Stimulated activated CD4-positive, alpha-beta T cell treated with anti-CD3 and anti-CD28 coated beads, TNF-alpha, amount 100 ng/mL, for 1 hour (primary cell): ENCODE measurements around the gene PCNX1.
"Not testable (repeated sequence)": the region's sequence is repeated elsewhere in the genome, so short reads cannot be mapped to it uniquely, and the experiment has no call there.

Experiments used
- DNase-seq, 3 donors: peaks; one replicate each; pipeline ENCODE4 v3.0.0-alpha.2; 2020; ENCODE audit warnings: low read depth in 3 of 3, low spot score in 1 of 3

The PCNX1 gene

DNA sequence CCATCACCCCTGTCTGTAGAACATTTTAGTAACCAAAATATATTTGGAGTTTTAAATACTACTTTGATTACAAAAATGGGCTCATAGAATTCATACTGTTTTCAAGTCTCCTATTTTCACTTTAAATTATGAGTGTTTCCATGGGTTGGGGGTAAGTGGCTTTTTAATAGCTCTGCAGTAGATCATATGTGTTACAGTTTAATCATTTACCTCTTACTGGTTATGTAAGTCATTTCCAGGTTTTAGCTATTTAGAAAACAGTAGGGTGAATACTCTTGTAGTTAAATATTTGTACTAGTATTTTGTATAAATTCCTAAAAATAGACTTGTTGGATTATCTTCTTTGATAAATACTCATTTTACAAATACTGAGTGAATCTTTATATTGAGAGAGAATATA, 8.2 kb downstream of the PCNX1 start:
- DNase-seq: no peak

DNA sequence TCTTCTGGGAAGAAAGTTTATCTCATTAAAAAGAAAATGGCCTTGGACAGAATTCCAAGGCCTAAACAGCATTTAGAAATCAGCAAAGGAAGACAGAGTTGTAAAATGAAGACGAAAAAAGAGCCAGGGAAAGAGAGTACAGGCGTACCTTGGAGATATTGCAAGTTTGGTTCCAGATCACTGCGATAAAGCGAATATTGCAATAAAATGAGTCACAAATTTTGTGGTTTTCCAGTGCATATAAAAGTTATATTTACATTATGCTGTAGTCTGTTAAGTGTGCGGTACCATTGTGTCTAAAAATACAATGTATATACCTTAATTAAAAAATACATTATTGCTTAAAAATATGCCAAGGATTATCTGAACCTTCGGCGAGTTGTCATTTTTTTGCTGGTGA, 9.0 kb downstream of the PCNX1 start:
- no peak for DNase-seq

- DNase-seq: no peak
Measured at GRCh38 chr14:70916799-70917198, 9.5 kb downstream of the PCNX1 start.

DNA sequence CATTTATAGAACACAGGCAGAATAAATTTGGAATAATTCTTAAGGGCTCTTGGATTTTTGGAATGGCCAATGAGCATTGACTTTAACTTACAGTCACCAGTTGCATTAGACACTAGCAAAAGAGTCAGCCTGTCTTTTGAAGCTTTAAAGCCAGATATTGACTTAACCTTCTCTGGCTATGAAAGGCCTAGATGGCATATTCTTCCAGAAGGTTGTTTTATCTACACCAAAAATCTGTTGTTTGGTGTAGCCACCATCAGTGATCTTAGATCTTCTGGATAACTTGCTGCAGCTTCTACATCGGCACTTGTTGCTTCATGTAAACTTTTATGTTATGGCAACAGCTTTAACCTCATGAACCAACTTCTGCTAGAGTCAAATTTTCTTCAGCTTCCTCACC, 10.4 kb downstream of the PCNX1 start:
- DNase-seq: no peak

DNA sequence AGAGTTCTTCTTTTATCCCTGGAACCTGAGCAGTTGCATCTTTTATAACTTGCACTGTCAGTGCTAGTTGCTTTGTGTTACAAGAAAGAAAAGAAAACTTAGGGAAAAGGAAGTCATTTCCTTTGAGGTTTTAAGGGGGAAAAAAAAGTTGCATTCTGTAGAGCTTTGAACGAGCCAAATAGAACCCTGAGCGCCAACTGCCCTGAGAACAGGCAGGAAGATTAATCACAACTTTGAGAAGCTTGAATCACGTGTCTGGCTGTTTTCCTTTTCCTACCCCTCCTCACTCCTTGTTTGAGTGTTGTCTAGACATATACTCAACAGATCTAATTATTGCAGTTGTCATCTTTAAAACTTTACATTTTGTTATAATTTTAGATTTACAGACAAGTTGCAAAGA, 12.5 kb downstream of the PCNX1 start:
- DNase-seq: no peak

- no peak for DNase-seq
Measured at GRCh38 chr14:70920608-70921007, 13.3 kb downstream of the PCNX1 start.

- DNase-seq: no peak
Measured at GRCh38 chr14:70921669-70922068, 14.4 kb downstream of the PCNX1 start.

GRCh38 chr14:70924521-70924920, 17.3 kb downstream of the PCNX1 start:
- DNase-seq: no peak

GRCh38 chr14:70926235-70926830, 19.1 kb downstream of the PCNX1 start:
- no peak for DNase-seq

- no peak for DNase-seq
Measured at GRCh38 chr14:70931008-70931407, 23.7 kb downstream of the PCNX1 start.

GRCh38 chr14:70934084-70934483, 26.8 kb downstream of the PCNX1 start:
- no peak for DNase-seq

DNA sequence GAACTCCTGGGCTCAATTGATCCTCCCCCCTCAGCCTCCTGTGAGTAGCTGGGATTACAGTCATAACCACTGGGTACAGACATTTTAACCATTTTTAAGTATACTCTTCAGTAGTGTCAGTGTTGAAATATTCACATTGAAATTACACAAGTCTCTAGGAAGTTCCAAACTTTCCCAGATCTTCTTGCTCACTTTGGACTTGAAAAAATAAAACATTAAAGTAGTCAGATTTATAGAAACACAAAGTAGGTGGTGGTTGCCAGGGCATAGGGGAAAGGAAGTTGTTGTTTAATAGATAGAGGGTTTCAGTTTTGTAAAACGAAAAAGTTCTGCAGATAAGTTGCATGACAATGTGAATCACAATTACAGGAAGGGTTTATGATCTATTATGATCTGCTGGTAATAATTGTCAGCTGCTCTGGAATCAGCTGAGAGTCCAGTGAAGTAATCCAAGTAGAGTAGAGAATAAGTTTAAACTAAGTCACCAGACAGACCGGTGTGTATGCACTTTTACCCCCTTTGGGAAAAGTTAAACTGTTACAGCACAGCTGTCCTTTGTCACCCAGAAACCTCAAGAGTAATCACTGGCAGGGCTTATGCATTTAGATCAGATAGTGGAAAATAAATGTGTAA, 27.4 kb downstream of the PCNX1 start:
- DNase-seq: no peak

GRCh38 chr14:70935135-70935534, 27.9 kb downstream of the PCNX1 start:
- no peak for DNase-seq

GRCh38 chr14:70939693-70940092, 32.4 kb downstream of the PCNX1 start:
- not testable (repeated sequence) for DNase-seq

- peak; percentile 17 to 59 (median 51) for DNase-seq
Measured at GRCh38 chr14:70941637-70942341, 34.5 kb downstream of the PCNX1 start.

GRCh38 chr14:70942342-70942706, 35.1 kb downstream of the PCNX1 start:
- DNase-seq: no peak

DNA sequence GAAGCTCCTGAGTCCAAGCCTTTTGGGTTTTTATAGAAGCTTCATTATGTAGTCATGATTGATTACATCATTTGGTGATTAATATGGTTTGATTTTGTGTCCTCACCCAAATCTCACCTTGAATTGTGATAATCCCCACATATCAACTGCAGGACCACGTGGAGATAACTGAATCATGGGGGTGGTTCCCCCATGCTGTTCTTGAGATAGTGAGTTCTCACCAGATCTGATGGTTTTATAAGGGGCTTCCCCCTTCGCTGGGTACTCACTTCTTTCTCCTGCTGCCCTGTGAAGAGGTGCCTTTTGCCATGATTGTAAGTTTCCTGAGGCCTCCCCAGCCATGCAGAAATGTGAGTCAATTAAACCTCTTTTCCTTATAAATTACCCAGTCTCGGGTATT, 35.5 kb downstream of the PCNX1 start:
- not testable (repeated sequence) for DNase-seq

DNA sequence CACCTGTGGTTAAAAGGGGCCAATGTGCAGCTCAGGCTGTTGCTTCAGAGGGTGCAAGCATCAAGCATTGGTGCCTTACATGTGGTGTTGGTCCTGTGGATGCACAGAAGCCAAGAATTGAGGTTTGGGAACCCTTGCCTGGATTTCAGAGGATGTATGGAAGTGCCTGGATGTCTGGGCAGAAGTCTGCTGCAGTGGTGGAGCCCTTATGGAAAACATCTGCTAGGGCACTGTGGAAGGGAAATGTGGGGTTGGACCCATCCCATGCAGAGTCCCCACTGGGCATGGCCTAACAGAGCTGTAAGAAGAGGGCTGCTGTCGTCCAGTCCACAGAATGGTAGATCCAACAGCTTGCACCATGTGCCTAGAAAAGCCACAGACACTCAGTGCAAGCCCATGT, 36.6 kb downstream of the PCNX1 start:
- DNase-seq: no peak

DNA sequence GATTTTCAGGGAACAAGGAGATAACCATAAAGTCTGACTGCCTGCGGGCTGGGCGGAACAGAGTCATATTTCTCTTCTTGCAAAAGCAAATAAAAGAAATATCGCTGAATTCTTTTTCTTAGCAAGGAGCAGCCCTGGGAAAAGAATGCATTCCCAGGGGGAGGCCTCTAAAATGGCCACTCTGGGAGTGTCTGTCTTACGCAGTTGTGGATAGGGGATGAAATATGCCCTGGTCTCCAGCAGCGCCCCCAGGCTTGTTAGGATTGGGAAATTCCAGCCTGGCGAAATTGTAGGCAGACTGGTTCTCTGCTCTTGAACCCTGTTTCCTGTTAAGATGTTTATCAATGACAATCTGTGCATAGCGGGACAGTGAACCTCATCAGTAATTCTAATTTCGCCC, 40.5 kb downstream of the PCNX1 start:
- no peak for DNase-seq

- DNase-seq: no peak
Measured at GRCh38 chr14:70952485-70952884, 45.2 kb downstream of the PCNX1 start.

DNA sequence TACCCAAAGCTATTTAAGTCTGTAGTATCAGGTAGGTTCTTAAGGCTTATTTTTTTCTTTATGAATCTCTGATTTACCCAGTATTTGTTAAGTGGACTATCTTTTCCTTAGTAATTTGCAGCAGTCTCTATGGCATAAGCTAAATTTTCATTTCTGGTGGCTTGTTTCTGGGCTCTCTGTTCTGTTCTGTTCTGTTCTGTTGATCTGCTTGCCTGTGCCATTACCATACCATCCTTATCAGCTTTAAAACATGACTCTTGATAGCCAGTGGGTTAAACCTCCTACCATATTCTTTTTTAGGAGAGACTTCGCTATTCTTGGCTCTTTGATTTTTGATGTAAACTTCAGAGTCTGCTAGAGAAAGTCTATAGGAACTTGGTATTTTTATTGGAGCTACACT, 46.8 kb downstream of the PCNX1 start:
- no peak for DNase-seq

GRCh38 chr14:70955543-70956480, 48.6 kb downstream of the PCNX1 start:
- DNase-seq: no peak
